A673 (cell line): ENCODE measurements around the gene PRND.

ENCODE experiments used
- EZH2 ChIP-seq: fragments of 200-600 bp; sonication (generic); IDR thresholded peaks from 2 replicates; pipeline ENCODE4 v1.6.1; 2017; ENCODE audit warnings: borderline replicate concordance, low read depth, mild to moderate bottlenecking, mixed read lengths, antibody characterized with exemption, low read length; ENCODE audit not compliant: poor library complexity, severe bottlenecking
- TF ChIP-seq, protein P1 (sequence below): fragments of 300-800, 200-600 bp; sonication (generic); conservative IDR thresholded peaks from 2 replicates; pipeline ENCODE4 v1.5.1; 2017; ENCODE audit warnings: low read depth, mild to moderate bottlenecking, antibody characterized with exemption, low read length, moderate library complexity, mixed read lengths

DNA sequence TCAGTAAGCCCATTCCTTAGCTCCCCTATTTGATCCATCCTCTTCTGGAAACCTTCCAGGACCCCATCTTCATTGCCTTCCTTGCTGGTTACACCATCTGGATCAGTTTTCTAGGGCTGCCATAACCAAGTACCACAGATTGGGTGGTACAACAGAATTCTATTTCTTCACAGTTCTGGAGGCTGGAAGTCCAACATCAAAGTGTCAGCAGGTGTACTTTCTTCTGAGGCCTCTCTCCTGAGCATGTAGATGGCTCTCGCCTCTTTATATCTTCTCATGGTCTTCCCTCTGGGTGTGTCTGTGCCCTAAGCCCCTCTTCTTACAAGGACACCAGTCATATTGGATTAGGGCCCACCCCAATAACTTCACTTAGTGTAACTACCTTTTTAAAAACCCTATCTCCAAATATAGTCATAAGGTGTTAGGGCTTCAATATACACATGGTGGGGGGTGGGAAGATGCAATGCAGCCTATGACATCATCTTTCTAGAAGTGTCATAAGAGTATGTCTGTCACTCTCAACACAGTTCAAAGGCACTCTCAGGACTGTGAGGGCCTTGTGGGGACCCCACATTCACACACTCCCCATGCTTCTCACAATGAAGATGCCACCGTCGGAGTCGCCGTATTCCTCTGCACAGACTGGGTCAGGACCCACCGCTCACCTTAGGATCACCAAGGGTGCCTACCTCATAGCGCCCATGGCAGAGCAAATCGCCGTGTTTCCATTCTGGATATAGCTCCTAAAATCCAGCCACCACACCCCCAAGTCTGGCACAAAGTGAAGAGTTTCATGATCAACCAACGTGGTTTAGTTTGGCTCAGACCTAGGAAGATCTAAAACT lies 12.2 kb upstream of the PRND start:
- TF ChIP-seq, protein P1, sequence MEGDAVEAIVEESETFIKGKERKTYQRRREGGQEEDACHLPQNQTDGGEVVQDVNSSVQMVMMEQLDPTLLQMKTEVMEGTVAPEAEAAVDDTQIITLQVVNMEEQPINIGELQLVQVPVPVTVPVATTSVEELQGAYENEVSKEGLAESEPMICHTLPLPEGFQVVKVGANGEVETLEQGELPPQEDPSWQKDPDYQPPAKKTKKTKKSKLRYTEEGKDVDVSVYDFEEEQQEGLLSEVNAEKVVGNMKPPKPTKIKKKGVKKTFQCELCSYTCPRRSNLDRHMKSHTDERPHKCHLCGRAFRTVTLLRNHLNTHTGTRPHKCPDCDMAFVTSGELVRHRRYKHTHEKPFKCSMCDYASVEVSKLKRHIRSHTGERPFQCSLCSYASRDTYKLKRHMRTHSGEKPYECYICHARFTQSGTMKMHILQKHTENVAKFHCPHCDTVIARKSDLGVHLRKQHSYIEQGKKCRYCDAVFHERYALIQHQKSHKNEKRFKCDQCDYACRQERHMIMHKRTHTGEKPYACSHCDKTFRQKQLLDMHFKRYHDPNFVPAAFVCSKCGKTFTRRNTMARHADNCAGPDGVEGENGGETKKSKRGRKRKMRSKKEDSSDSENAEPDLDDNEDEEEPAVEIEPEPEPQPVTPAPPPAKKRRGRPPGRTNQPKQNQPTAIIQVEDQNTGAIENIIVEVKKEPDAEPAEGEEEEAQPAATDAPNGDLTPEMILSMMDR, result no peak
- TF ChIP-seq EZH2, result no peak
